Measurements from ENCODE around the gene UBAP2.

- TF ChIP-seq MAX (IDR thresholded peaks at IDR 0.05) (no peak), CEBPB (IDR thresholded peaks at IDR 0.05) (no peak), RAD21 (IDR thresholded peaks at IDR 0.05; ENCODE audit: low read depth) (no peak), YY1 (IDR thresholded peaks at IDR 0.05; ENCODE audit: low read depth) (no peak), NFIC (IDR thresholded peaks at IDR 0.05) (no peak), EP300 (IDR thresholded peaks at IDR 0.05; ENCODE audit: borderline replicate concordance) (no peak), TAF1 (IDR thresholded peaks at IDR 0.05; ENCODE audit: low read depth) (no peak), ZBTB7A (IDR thresholded peaks at IDR 0.05; ENCODE audit: low read depth) (no peak), TCF12 (IDR thresholded peaks at IDR 0.05; ENCODE audit: low read depth) (no peak), CREB1 (IDR thresholded peaks at IDR 0.05; ENCODE audit: low read depth) (no peak), REST (IDR thresholded peaks at IDR 0.05; ENCODE audit: low read depth) (no peak), EGR1 (IDR thresholded peaks at IDR 0.05) (no peak), FOXM1 (IDR thresholded peaks at IDR 0.05; ENCODE audit: borderline replicate concordance, low read depth) (no peak), TEAD4 (IDR thresholded peaks at IDR 0.05) (no peak)
These were observed 49.2 kb upstream of the UBAP2 start for GRCh38 chr9:34097865-34098264.

All from Ishikawa (cell line).